GM12872 (cell line): ENCODE measurements around the gene VWA3A.

Experiments used
- CTCF ChIP-seq: IDR thresholded peaks from 3 replicates; pipeline ENCODE4 v1.5.1; 2011; ENCODE audit warnings: low read depth, mild to moderate bottlenecking, low read length, moderate library complexity; ENCODE audit not compliant: insufficient read depth

Gene VWA3A

GRCh38 chr16:22138482-22138881 lies 46.1 kb downstream of the VWA3A start:
- TF ChIP-seq CTCF: no peak

GRCh38 chr16:22139008-22139407 lies 46.7 kb downstream of the VWA3A start:
- no peak for TF ChIP-seq CTCF

- no peak for TF ChIP-seq CTCF
Measured at GRCh38 chr16:22139732-22140131, 47.4 kb downstream of the VWA3A start.

GRCh38 chr16:22141767-22142166 lies 49.4 kb downstream of the VWA3A start:
- TF ChIP-seq CTCF: peak; percentile 75

- no peak for TF ChIP-seq CTCF
Measured at GRCh38 chr16:22144520-22144919, 52.2 kb downstream of the VWA3A start.

- no peak for TF ChIP-seq CTCF
Measured at GRCh38 chr16:22147853-22148252, 55.5 kb downstream of the VWA3A start.

GRCh38 chr16:22151246-22151998 lies 59.1 kb downstream of the VWA3A start:
- TF ChIP-seq CTCF: no peak
